ENCODE measurements around the gene DHX36.

The DHX36 gene, protein sequence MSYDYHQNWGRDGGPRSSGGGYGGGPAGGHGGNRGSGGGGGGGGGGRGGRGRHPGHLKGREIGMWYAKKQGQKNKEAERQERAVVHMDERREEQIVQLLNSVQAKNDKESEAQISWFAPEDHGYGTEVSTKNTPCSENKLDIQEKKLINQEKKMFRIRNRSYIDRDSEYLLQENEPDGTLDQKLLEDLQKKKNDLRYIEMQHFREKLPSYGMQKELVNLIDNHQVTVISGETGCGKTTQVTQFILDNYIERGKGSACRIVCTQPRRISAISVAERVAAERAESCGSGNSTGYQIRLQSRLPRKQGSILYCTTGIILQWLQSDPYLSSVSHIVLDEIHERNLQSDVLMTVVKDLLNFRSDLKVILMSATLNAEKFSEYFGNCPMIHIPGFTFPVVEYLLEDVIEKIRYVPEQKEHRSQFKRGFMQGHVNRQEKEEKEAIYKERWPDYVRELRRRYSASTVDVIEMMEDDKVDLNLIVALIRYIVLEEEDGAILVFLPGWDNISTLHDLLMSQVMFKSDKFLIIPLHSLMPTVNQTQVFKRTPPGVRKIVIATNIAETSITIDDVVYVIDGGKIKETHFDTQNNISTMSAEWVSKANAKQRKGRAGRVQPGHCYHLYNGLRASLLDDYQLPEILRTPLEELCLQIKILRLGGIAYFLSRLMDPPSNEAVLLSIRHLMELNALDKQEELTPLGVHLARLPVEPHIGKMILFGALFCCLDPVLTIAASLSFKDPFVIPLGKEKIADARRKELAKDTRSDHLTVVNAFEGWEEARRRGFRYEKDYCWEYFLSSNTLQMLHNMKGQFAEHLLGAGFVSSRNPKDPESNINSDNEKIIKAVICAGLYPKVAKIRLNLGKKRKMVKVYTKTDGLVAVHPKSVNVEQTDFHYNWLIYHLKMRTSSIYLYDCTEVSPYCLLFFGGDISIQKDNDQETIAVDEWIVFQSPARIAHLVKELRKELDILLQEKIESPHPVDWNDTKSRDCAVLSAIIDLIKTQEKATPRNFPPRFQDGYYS

DNA sequence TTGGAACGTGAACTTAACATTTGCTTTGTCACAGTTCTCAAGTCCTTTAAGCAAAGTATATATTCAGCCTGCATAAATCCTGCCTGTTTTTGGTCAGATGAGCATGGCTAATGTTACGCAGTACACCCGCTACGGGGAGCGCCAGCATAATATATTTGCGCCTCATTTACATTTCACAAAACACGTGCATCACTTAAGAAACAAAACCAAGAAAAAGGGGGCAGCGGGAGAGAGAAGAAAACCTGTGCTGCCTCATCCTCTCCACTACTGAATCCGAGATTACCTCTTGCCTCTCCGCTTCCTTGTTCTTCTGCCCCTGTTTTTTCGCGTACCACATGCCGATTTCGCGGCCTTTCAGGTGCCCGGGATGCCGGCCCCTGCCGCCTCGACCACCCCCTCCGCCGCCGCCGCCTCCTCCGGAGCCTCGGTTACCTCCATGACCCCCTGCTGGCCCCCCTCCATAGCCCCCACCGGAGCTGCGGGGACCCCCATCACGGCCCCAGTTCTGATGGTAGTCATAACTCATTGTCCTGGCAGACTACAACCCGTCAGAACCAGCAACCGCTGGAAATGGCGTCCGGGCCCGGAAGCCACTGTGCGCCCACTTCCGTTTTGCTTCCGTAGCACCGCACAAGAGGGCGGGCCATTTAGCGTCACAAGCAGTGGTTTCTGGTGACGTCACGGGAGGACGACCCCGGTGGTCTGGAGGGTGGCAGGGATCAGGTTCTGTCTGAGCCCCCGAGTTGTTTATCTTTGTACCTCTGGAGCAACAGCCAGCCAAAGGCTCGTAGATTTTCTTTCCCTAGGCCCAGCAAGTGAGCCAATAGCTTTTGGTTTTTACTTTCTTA is at the start of gene DHX36:
Gene DHX36, minus strand, starts transcription at position 597 of the 848 bp plus-strand sequence. Its CDS starts 71 bp downstream, at position 526.
- peak; percentile 87 for DNase-seq (ENCODE audit: low spot score)

DNA sequence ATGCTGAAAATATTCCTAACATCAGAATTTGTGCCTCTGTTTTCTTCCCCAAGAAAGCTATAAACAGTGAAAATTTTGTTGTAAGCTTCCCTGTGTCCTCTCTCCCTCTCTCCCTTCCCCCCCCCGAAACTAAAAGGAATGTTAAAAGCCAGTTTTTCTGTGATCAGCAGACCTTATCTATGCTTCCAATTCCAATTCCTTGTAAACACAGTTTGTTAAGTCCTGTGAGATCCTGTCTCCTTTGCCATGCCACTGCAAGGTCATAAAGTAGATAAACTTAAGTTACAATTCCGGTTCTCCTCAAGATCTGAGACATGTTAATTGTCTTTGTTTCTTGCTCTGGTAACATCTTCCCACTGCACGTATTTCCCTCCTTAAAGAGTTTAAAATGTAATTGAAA is 42.9 kb upstream of the DHX36 start:
- DNase-seq (ENCODE audit: low spot score): no peak

DNA sequence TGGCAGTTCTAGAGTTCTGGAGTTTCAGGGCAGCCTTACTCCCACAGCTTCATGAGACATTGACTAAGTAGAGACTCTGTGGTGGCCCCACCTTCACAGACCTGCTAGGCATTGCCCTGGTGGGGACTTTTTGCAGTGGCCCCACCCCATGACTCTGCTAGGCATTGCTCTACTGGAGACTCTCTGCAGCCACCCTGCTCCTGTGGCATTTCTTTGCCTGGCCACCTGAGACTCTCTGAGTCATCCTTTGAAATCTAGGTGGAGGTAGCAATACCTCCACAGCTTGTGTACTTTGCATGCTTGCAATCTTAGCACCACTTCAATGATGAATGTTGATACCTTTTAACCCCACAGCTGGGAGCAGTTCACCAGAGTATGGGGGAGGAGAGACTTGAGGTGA is 40.6 kb upstream of the DHX36 start:
- no peak for DNase-seq (ENCODE audit: low spot score)

DNA sequence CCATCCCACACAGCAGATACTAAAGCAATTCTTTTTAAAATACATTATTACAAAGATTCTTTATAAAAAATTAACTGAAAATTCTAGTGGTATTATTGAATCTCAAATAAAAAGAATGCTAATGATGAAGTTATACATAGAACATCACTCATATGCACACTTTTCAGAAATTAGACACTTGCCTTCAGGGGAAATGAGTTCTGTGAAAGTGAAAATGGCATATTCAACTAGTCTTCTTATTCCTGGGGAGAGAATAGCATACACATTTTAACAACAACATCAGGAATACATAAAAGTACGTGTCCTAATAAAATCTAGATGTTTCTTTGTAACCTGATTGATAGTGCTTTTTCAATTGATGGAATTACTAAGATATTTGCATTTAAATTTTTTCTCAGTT is 36.8 kb upstream of the DHX36 start:
- no peak for DNase-seq (ENCODE audit: low spot score)

DNA sequence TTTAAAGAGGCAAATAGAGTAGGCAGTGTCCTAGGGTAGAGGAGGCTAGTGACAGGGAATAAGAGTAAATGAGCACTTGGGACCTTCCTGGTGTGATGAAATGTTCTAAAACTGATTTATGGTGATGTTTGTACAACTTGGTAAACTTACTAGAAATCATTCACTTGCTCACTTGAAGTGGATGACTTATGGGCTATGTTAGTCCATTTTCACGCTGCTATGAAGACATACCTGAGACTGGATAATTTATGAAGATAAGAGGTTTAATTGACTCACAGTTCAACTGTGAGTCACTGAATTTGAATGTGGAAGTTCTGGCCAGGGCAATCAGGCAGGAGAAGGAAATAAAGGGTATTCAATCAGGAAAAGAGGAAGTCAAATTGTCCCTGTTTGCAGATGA is 31.7 kb upstream of the DHX36 start:
- DNase-seq (ENCODE audit: low spot score): no peak

DNA sequence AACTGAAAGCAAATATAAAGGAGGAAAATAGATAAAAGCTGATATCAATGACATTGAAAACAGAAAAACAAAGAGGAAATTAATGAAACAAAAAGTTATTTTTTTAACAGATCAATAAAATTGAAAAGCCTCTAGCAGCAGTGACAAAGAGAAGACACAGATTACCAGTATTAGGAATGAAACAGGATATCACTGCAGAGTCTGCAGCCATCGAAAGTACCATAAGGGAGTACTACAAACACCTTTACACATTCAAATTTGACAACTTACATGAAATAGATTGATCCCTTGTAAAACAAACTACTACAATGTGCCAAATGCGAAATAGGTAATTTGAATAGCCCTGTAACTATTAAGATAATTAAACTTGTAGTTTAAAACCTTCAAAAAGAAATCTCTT is 24.9 kb upstream of the DHX36 start:
- DNase-seq (ENCODE audit: low spot score): no peak

DNA sequence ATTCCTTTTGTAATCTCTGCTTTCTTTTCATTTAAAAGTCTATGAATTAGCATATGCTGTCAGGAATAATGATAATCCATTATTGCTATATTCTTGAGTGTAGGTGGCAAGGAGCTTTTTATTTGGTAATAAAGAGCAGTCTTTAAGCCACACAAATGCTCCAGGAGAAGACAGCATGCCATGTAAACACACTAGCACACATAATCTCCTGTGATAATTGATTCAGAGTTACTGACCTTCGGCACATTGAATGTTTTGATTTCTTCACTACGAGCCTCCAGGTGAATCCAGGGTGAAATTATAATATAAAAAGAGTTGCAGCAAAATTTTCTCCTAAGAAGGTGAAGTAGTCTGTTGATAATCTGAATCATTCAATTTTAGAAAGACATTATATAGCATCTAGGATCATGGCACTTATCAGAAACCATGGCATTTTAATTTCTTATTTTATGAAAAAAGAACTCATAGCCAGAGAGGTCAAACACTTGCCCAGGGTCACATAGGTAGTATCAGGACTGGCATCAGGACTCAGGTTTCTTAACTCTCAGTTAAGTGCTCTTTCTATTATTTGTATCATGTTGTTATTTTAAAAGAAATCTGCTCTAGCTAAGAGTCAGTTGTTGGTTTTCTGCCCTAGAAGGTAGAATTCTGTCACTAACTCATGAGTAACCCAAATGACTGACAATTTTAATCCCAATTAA is 21.3 kb upstream of the DHX36 start:
- DNase-seq (ENCODE audit: low spot score): no peak

DNA sequence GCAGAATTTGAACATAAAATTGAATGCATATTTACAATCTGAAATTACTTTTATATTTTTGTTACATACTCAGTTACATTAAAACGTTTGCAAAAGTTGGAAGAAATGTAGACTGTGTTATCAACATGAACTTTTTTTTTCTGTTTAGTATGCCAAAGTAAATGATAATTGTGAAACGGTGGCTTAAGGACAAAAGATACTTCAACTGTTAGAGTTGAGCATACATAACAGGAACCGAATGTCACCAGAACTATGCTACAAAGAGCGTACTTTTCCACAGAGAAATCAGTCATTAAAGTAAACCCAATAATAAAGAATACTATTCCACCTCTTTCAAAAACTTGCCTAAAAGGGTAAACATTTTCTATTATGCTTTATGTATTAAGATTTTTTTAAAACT is 14.3 kb upstream of the DHX36 start:
- DNase-seq (ENCODE audit: low spot score): no peak

DNA sequence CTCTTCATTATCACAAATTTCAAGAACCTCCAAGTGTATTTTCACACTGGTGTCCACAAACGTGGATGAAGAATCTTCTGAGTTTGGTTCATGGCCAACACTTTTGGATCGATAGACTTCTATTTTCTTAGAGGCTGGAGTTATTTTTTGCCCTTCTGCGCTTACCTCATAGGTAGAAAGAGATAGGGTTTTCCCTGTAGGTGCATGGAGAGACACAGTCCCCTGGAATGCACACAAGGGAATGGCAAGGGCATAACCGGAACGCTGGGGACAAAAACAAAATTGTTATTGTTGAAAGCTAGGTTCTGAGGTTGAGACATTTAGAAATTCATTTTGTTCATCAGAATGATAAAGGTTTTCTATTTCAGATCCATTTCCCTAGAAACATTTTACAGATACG is 13.7 kb upstream of the DHX36 start:
- no peak for DNase-seq (ENCODE audit: low spot score)

DNA sequence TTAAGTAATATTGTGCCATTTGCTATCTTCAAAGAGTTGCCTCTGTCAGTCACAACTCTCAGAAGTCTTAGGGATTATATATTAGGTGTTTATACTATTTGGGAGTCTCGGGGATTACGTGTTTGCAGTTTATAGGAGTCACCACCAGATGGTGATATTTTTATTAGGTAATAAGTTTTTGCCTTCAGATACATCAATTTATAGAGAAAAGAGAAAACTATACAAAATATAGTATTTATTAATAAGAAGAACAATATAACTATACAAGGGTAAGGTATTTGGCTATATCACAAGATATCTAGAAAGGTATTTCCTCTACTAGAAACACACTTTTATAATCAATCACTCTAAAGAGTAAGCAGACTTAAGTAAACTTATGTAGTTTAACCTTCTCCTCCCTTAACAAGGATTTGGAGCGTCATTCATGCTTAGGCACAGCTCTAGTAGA is 10.7 kb upstream of the DHX36 start:
- DNase-seq (ENCODE audit: low spot score): peak; percentile 44

DNA sequence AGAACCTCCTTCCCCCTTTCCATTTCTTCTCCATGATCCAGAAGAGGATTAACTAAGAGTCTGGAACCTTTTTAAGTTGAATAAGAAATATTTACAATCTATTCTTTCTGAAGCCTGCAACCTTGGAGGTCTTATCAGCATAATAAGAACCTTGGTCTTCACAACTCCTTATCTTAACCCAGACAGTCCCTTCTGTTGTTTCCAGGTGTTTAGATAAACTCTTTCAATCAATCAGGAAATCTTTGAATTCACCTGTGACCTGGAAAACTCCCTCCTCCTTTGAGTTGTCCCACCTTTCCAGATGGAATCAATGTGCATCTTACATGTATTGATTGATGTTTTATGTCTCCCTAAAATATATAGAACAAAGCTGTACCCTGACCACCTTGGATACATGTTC is 3.6 kb upstream of the DHX36 start:
- DNase-seq (ENCODE audit: low spot score): no peak

DNA sequence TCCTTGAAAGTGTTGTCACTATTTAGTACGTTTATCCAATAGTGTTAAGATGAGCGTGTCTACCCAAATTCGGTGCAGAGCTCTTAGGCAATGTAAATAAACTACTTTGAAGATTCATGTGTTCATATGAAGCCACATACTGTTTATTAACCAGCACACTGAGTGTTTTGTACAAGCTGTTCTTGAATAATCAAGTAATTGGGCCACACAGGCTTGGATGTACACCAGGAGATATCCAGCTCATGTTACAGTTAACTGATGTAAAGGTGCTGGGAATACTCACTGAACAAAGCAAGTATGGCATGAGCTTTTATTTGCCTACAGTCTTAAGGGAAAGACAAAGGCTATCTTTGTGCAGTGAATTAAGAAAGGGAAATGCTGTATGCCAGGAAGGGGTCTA is 632 bp upstream of the DHX36 start:
- no peak for DNase-seq (ENCODE audit: low spot score)

DNA sequence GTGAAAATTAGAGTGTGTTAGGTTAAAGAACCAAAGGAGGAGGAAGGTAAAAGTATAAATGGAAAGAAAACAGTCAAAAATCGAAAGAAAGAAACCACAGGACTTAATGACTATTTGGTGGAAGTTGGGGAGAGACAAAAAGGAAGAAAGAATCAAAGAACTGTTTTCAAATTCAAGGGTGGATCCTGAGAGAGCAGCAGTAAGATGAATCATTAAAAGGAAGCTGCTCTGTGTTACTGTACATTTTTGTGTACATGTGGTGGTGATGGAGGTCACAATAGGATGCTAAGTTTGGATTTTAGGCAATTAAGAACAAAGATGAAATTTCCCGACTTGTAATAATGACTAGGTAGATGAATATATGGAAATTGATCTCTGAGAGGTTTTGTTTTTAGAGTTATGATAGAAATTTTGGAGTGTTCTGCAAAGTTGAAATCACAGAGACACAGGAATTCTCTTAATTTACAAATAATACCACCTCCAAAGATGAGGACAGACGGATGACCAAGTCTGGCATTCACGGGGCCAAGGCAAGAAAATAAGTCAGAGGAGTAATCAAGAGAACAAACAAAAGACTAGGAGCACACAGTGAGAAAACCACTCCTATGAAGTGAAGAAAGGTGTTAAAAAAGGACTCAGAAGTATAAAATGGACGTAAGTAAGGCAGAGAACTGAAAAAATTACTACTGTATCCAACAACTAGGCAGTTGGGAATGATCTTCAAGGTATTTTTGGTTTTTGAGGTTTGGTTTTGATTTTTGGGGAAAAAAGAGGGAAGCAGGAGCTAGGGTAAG is 7.1 kb downstream of the DHX36 start:
- DNase-seq (ENCODE audit: low spot score): peak; percentile 6

DNA sequence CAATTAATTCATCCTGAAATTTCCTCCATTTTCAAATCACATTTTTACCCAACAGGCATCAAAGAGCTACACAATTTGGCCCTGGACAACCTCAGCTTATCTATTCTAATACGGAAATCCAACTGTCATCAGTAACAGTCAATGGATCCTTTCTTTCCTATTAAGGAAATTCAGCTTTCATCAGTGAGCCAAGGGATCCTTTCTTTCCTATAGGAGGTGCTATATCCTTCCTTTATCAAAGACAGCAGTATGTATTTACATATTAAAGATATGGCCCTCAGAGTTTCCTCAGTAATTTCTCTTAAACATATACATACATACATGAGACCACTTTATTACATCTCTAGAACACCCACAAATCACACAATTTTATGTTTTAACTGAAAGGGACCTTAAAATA is 10.1 kb downstream of the DHX36 start:
- DNase-seq (ENCODE audit: low spot score): no peak

DNA sequence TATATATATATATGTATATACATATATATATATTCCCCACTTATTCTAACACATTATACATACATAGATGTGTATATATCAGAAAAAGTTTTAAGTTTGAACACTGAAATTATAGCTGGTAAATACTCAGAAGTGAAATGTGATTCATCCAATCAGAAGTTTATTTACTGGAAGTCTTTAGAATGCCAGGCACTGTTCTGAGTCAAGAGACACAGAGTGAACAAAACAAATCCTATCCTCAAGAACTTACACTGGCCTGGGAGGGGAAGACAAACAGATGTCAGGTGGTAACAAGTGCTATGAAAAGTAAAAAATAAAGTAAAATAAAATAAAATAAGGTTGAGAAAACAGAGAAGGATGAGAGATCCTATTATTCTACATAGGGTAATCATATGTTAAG is 13.4 kb downstream of the DHX36 start:
- DNase-seq (ENCODE audit: low spot score): no peak

DNA sequence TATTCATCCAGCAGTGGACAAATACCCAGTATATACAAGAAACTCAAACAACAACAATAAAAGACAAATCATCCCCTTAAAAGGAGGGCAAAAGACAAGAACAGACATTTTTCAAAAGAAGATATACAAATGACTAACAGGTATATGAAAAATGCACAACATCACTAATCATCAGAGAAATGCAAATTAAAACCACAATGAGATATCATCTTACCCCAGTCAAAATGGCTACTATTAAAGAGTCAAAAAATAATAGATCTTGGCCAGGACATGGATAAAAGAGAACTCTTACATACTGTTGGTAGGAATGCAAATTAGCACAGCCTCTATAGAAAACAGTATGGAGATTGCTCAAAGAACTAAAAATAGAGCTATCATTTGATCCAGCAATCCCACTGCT is 16.9 kb downstream of the DHX36 start:
- no peak for DNase-seq (ENCODE audit: low spot score)

DNA sequence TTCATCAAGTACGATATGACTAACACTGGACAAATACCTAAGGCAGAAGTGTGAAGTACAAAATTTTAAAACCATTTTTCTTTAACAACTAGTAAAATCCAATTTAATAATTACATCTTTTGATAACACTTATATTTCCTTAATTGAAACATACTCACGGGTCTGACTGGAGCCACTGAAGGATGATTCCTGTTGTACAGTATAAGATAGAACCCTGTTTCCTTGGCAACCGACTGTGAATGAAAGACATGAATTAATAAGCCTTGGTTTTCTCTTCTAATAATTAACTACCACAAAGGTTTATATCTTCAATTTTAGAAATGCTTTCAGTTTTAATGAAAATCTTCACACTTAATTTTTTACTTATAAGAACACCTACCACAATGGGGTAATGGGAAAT is 19.4 kb downstream of the DHX36 start:
- no peak for DNase-seq (ENCODE audit: low spot score)

DNA sequence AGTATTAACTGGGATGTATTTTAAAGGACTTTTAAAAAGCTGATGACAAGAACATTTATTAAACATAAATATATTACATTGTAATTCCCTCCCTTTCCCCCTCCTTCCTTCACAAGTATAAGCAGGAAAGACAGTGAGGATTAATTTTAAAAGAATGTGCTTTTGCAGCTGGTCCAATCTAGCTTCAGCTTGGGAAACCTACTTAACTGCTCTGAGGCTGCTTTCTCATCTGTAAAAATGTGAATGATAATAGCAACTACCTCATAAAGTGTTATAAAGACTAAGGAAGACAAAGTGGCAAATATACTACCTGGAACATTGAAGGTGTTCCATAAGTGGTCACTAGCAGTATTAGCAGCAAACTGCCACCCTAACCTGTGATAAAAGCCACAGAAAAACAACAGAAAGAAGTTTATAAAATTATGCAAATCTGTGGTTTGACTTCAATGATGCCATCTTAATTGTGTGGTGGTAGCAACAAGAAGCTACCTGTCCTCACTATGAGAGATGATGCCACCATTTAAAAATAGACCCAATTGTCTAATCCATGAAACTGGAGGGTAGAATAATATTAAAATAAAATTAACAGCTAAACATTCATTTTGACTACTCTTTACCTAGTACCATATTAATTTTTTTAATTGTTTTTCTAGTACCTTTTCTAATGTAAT is 20.0 kb downstream of the DHX36 start:
- DNase-seq (ENCODE audit: low spot score): no peak

DNA sequence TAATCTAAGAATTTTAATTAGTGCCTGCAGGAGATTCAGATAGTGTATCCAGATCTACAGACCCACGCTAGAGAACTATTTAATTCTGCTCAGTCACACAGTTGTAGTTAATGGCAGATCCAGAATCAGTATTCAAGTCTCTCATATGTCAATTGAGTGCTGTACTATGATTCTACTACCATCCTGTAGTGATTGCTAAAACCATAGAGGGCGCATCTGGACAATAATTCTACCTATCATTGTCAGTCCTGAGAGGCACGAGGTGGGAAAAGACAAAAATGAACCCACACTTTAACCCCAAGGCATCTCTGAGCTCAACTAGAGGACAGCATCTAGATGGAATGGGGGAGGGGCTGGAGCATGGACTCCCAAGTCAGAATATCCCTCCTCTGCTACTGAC is 22.7 kb downstream of the DHX36 start:
- DNase-seq (ENCODE audit: low spot score): no peak

DNA sequence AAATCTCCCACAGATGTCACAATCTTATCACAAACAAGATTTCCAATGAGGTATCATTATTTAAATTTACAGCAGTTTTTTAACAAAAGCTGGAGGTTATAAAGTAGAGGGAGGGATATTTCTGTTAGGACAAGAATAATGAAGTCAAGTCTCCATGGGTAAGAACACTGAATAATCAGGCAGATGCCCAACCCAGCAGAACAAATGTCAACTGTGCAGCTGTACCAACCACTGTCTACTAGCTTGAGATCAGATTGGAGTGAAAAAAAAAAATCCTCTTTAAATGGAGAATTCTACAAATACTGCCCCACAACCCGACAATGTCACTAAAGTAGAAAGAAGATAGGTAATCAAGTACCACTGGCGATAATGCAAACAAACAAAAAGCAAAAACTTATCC is 30.3 kb downstream of the DHX36 start:
- no peak for DNase-seq (ENCODE audit: low spot score)
